ENCODE results near the gene EXOSC10. TPM values are rescaled to one million over a fixed set of nuclear protein-coding genes. Genes with fewer than 3 reads are reported as not detected.

EXOSC10 gene
- total RNA-seq, 4 donors from 2014 or later: 56.1 to 63.4 (median 59.5) TPM

GRCh38 chr1:11078631-11079030 lies 21.0 kb downstream of the EXOSC10 start:
- TF ChIP-seq CTCF (IDR thresholded peaks at IDR 0.05; ENCODE audit: low read depth): no peak

- no peak for TF ChIP-seq CTCF (IDR thresholded peaks at IDR 0.05; ENCODE audit: low read depth)
These were observed 27.3 kb downstream of the EXOSC10 start for GRCh38 chr1:11072216-11072917.

DNA sequence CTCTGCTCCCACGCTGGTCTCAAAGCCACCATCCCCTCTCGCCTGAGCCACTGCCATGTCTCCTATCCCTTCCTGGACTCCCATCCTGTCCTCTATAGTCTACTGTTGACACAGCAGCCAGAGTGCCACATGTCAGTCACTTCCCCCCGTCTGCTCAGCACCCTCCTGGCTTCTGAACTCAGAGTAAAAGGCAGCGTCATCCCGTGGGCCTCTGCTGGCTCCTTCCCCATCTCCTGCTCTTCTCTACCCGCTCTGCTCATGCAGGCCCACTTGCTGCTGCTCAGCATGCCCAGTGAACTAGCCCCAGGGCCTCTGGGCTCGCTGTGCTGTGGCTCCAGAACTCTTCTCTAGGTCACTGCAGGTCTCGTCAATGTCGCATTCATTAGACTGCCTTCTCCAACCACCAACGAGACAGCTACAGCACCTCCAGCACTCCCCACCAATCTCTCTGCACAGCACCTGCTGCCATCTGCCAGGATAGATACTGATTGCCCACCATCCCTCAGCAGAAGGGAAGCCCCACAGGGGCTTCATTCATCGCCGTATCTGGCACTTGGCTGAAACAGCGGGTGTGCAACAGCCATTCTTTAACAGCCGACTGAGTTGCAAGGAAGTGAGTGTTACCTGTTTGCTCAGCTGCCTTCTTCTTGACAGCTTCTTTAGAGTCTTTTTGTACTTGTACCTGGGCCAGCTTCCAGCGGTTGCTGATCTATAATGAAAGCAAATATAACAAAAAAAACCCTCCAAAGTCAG lies 28.0 kb downstream of the EXOSC10 start:
- TF ChIP-seq CTCF (IDR thresholded peaks at IDR 0.05; ENCODE audit: low read depth): no peak

- TF ChIP-seq CTCF (IDR thresholded peaks at IDR 0.05; ENCODE audit: low read depth): no peak
These were observed 28.8 kb downstream of the EXOSC10 start for GRCh38 chr1:11070876-11071275.

DNA sequence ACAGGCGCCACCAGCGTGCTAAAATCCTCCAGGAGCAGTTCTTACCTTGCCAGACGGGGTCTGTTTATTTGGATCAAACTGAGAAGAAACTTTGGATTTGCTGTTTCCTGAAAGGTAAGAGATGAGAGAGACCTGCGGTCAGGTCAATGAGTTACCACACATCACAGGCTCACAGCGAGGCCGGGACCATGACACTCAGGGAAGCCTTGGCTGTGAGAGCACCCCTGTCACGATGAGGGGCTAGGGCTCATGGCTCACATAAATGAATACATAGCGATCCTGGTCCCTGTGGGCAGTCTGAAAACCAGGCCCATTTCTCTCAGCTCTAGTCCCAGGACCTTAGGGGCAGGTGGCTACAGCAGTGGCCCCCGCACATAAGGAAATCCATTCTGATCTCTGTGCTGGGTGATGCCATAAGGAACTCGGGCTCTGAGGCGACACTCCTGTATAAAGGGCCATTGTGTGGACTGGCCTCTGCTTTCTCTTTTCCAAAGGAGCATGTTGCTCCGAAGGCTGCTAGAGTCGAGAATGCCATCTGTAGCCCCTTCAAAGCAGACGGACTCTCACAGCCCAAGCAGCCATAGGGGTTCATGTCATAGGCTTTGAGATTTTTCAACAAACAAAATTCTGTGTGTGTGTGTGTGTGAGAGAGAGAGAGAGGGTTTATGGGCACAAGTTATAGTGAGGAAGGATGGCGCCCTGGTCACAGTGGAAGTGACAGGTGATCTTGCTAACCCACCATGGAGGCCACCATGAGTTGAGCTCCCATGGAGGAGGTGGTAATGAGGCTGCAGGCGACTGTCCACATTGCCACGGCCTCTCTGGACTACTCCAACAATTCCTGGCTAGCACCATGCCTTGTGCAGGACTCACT lies 30.8 kb downstream of the EXOSC10 start:
- TF ChIP-seq CTCF (IDR thresholded peaks at IDR 0.05; ENCODE audit: low read depth): no peak

- TF ChIP-seq CTCF (IDR thresholded peaks at IDR 0.05; ENCODE audit: low read depth): no peak
These were observed 31.7 kb downstream of the EXOSC10 start for GRCh38 chr1:11067716-11068599.

Measured in subcutaneous adipose tissue (tissue), 4 donors.